DMS153 treated with DMSO at 0.1 percent for 48 hours (cell line): ENCODE data around the gene MC4R.

Experiments
- DNase-seq: peaks from one replicate; lab custom pipeline; 2025; ENCODE audit not compliant: unreplicated experiment; lab: John Stamatoyannopoulos, UW

MC4R gene

GRCh38 chr18:60329131-60329530 lies 43.4 kb downstream of the MC4R start:
- DNase-seq = no peak

- no peak for DNase-seq
Measured at GRCh38 chr18:60327880-60328279, 44.7 kb downstream of the MC4R start.

- no peak for DNase-seq
Measured at GRCh38 chr18:60322591-60322990, 50.0 kb downstream of the MC4R start.
